ENCODE measurements around the gene PPP3CA.

DNA sequence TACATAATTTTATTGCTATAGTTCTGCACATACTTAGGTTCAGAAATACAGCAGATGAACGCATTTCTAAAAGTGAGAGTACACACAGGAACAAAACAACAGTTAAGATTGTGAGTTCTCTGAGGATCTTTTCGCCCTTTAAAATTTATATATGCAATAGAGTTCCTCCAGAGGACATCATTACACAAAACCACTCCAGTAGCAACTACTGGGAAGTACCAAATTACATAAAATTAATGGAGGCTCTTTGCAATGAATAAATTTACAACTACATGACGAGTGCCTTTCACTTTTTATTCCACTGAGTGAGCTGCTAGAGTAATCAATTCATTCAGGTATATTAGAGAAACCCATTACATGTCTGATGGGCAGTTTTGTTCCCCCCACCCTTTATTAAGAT lies 107.2 kb downstream of the PPP3CA start:
- TF ChIP-seq, protein P1, sequence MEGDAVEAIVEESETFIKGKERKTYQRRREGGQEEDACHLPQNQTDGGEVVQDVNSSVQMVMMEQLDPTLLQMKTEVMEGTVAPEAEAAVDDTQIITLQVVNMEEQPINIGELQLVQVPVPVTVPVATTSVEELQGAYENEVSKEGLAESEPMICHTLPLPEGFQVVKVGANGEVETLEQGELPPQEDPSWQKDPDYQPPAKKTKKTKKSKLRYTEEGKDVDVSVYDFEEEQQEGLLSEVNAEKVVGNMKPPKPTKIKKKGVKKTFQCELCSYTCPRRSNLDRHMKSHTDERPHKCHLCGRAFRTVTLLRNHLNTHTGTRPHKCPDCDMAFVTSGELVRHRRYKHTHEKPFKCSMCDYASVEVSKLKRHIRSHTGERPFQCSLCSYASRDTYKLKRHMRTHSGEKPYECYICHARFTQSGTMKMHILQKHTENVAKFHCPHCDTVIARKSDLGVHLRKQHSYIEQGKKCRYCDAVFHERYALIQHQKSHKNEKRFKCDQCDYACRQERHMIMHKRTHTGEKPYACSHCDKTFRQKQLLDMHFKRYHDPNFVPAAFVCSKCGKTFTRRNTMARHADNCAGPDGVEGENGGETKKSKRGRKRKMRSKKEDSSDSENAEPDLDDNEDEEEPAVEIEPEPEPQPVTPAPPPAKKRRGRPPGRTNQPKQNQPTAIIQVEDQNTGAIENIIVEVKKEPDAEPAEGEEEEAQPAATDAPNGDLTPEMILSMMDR (IDR thresholded peaks at IDR 0.05), result no peak
- TF ChIP-seq POLR2A (IDR thresholded peaks at IDR 0.05), result no peak
